SIG-M5 treated with dmso at 0.1 percent for 504 hours (cell line): ENCODE data around the gene NID2.

Experiments
- DNase-seq: peaks from one replicate; lab custom pipeline; 2025; ENCODE audit not compliant: unreplicated experiment; lab: John Stamatoyannopoulos, UW

NID2 gene

DNA sequence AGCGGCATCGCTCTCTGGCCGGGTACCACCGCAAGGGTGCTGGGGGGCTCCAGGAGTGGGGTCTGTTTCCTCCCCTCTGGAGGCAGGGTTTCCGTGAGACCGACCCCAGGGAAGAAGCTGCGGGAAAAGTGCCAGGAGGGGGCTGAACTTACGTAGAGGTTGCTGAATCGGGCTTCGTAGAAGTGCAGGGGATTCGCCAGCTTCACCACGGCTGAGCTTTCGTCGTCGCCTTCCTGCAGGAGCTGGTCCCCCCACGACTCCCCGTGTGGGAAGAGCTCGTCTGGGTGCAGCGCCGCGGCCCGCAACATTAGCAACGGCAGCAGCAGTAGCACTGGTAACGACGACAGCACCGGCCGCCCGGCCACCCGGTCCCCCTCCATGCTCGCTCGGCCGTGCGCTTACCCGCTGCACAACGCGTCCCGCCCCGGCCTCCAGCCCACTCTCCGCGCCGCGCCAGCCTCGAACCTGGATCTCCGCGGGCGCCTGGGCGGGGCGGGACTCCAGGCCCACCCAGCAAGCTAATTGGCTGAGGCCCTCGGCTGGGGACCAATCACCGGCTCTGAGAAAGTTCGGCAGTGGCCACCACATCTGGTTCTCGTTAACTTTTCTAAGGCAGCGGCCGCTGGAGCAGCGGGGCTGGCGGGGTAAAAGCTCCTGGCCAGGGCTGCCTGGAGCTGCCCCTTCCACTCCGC is at the start of gene NID2:
Gene NID2 (minus strand): TSS at position 445 of the 692 bp plus-strand sequence. CDS start 65 bp downstream, at position 380.
- DNase-seq = no peak

DNA sequence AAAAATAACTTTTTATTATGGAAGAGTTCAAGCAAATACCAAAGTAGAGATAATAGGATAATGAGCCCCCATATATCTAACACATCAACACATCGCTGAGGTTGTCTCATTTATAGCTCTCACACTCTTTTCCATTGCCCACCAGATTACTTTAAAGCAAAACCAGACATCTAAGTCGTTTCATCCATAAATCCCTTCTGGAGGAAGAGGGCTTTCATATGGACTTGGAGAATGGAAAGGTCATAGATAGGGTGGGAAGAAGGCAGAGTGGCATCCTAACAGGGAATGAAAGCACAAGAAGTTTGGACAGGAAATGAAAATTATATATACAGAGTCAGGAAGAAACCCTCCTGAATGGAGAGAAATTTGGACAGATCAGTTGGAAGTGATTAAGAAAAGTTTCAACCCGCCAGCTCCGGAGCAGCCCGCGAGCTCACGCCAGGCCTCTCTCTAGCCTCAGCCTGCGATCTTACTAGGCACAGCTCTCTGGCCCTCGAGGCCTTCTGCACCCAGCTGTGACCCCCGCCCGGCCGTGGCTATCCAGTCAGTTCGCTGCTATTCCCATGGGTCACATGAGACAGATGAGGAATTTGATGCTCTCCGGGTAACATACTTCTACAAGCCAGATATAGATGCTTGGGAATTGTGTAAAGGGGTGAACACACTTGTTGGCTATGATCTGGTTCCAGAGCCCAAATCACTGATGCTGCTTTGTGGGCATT is 48.4 kb upstream of the NID2 start:
- no peak for DNase-seq

DNA sequence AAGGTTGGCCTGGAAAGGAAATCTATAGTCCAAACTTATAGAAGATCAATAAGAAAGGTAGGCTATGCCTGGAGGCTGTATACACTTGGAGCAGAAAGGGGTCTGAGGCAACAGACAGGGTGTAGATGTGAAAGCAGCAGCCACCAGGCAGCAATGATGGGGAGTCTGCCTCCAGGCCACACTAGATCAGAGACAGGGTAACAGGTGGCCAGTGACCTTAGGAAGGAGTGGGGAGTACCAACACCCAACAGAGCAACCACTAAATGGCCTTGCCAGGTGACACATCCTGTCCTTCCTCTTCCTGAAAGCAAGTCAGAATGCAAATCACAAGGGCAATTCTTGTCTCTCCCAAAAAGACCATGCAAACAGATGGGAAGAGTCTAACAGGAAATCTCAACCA is 46.4 kb upstream of the NID2 start:
- no peak for DNase-seq

DNA sequence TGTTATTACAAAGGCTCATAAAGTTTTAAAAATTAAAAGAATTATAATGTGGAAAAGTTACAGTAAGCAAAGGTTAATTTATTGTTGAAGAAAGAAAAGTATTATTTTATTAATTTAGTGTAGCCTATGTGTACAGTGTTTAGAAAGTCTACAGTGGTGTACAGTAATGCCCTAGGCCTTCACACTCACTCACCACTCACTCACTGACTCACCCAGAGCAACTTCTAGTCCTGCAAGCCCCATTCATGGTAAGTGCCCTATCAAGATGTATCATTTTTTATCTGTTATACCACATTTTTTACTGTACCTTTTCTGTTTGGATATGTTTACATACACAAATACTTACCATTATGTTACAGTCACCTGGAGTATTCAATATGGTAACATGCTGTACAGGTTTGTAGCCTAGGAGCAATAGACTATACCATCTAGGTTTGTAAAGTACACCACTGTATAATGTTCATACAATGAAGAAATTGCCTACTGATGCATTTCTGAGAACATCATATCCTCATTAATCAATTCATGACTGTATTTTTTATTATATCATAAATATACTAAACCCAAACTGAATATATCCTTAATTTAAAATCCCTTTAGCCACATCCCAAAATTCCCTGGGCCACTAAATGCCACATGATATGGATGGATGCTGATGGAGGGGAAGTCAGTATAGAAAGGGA is 43.6 kb upstream of the NID2 start:
- DNase-seq = no peak

GRCh38 chr14:52111583-52111982 is 42.7 kb upstream of the NID2 start:
- DNase-seq = no peak

DNA sequence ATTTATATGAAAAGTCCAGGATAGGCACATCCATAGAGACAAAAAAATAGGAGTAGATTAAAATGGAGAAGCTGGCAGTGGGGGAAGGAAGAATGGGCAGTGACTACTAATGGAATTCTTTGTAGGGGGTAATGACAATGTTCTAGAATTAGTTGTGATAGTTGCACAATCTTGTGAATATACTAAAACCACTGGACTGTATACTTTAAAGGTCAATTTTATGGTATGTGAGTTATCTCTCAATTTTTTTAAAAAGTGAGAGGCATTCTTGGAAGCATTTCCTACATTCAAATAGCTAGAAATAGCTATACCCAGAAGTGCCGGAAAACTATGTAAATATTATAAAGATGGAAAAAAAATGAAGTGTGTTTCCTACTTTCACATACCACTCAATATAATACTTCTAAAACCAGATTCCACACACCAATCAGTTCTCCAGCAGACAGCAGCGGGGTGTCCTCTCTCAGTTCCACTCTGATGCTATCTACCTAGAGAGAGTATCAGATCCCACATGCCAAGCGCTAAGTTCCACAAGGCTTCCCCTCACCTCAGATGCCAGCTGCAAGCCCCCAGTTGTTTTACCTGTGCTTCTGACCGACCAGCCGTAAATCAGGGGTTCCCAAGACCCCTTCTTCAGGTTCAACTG is 41.7 kb upstream of the NID2 start:
- DNase-seq = no peak

DNA sequence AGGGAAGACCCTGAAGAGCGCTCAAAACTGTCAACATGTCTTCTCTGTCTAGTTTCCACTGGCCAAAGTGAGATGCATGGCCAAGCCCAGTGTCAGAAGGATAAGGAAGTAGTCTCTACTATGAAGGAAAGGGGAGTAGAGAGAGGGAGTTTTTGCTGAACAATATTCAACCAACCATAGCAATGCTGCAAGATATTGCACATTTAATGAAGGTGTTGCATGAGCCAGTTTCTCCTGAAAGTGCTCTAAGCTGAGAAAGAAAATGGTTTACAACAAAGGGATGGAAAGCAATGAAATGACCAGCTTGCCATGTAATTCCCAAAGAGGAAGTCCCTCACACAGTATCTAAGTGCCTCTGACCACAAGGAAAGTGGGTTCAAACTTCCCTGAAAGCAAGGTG is 40.0 kb upstream of the NID2 start:
- no peak for DNase-seq

DNA sequence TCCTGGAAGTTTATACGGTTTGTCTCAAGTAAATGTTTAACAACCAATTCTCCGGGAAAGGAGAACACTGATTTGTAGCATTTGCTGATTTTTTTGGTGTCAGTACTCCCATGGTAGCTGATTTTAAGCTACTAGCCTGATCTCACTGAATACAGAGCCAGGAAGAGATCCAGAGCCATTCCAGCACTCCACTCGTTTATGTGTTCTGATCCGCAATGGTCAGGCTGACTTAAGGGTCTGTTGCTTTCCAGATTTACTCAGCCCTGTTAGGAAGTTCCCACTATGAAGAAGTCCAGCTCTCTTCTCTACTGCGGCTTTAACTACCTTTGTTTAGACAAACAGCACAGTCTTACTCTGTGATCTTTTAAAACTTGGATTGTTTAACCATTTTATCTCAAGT is 38.0 kb upstream of the NID2 start:
- no peak for DNase-seq

DNA sequence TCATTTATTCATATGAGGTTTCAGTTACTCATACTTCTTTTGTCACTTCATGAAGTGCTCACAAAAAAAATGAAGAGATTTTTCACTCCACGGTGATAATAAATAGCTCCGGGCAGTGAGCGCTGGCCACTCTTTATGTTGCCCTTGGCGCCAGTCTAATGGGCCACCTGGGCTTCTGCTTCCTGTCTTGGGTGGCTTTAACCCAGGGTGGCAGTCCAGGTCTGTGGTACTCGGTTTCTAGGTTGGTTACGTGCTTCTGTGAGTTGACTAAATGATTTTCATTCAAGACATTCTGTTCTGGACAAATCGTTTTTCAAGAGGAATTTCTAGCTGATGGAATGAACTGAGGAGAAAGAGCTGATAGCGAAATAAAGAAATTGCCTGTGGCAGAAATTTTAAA is 34.6 kb upstream of the NID2 start:
- DNase-seq = no peak

DNA sequence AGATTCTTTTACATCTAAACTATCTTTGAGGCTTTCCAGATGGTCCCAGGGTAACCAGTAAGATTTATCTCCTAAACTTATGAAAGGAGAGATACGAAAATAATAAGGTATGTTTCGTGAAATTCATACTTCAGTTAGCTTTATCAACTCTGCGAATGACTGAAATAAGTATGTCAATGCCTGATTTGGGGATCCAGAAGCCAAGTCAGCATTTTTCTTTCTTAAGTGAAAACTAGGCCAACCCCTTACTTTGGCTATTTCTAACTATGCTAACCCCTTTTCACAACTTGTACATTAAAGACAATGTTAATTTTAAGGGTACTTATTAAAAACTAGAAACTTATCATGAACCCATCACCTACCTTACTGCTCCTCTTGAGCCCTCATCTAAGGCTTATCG is 26.9 kb upstream of the NID2 start:
- no peak for DNase-seq

GRCh38 chr14:52095336-52095735 is 26.5 kb upstream of the NID2 start:
- DNase-seq = no peak

- no peak for DNase-seq
These were observed 25.9 kb upstream of the NID2 start for GRCh38 chr14:52094546-52095271.

DNA sequence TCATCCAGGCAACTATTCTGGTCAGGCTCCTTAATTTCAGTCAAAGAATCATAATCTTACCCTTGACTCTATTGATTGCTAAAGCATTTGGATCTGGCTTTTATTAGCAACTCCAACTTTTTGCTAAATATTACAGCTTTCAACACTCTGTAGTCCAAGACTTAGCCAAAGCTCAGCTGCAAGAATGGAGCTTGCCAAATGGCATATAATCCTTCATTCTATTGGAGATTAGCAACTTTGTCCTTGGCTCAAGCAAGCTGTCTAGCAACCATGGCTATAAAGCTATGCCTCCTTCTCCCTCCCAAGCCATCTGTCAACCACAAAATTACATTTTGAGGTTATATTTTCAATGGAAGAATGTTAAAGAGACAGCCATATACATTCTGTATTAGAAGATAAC is 23.1 kb upstream of the NID2 start:
- DNase-seq = no peak

GRCh38 chr14:52090936-52091335 is 22.1 kb upstream of the NID2 start:
- no peak for DNase-seq

- no peak for DNase-seq
These were observed 20.4 kb upstream of the NID2 start for GRCh38 chr14:52089218-52089617.

GRCh38 chr14:52086711-52087110 is 17.9 kb upstream of the NID2 start:
- DNase-seq = no peak

DNA sequence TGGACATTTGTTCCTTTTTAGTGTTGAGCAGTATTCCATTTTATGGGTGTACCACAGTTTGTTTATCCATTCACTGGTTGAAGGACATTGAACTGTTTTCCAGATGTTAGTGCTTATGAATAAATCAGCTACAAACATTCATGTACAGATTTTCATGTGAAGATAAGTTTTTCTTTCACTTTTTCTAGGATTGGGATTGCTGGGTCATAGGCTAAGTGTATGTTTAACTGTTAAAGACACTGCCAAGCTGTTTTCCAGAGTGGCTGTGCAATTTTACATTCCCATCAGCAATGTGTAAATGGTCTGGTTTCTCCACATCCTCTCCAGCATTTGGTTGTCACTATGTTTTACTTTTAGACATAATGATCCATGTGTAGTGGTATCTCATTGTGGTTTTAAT is 14.0 kb upstream of the NID2 start:
- DNase-seq = no peak

GRCh38 chr14:52081964-52082363 is 13.1 kb upstream of the NID2 start:
- no peak for DNase-seq

- no peak for DNase-seq
These were observed 12.2 kb upstream of the NID2 start for GRCh38 chr14:52080808-52081755.
